DOHH2 (cell line): ENCODE data around the gene STX1B.
"Not testable (repeated sequence)": the region's sequence is repeated elsewhere in the genome, so short reads cannot be mapped to it uniquely, and the experiment has no call there.

Source experiments
- H3F3A ChIP-seq: fragments of 200-600 bp; sonication (generic), shearing (Covaris generic); 2 replicates; pipeline ENCODE4 v1.6.0; 2016; ENCODE audit warnings: antibody characterized with exemption, mild to moderate bottlenecking; ENCODE audit not compliant: control insufficient read depth, insufficient read depth
- H3K27ac ChIP-seq: fragments of 200-600 bp; sonication (generic); 2 replicates; pipeline ENCODE4 v1.5.1; 2014; ENCODE audit warnings: low read depth, mild to moderate bottlenecking, low read length, moderate library complexity
- H3K27me3 ChIP-seq: fragments of 200-600 bp; sonication (generic); 2 replicates; pipeline ENCODE4 v1.6.1; 2014; ENCODE audit warnings: mild to moderate bottlenecking, low read length, mixed read lengths; ENCODE audit not compliant: control insufficient read depth
- H3K36me3 ChIP-seq: fragments of 200-600 bp; sonication (generic); 2 replicates; pipeline ENCODE4 v1.6.1; 2014; ENCODE audit warnings: mild to moderate bottlenecking, low read length, moderate library complexity, mixed read lengths; ENCODE audit not compliant: control insufficient read depth
- H3K4me1 ChIP-seq: fragments of 200-600 bp; sonication (generic); 2 replicates; pipeline ENCODE4 v1.6.1; 2014; ENCODE audit warnings: mild to moderate bottlenecking, low read length, mixed read lengths; ENCODE audit not compliant: control insufficient read depth
- H3K4me2 ChIP-seq: fragments of 200-600 bp; sonication (generic); 2 replicates; pipeline ENCODE4 v1.6.0; 2014; ENCODE audit warnings: mild to moderate bottlenecking, low read length, moderate library complexity
- H3K4me3 ChIP-seq: fragments of 200-600 bp; sonication (generic); 2 replicates; pipeline ENCODE4 v1.5.1; 2014; ENCODE audit warnings: mild to moderate bottlenecking, low read length, mixed read lengths
- H3K79me2 ChIP-seq: fragments of 200-600 bp; sonication (generic); 2 replicates; pipeline ENCODE4 v1.6.1; 2014; ENCODE audit warnings: mild to moderate bottlenecking, low read length, mixed read lengths; ENCODE audit not compliant: control insufficient read depth
- H3K9me2 ChIP-seq: fragments of 200-600 bp; sonication (generic); replicated peaks from 2 replicates; pipeline ENCODE4 v1.6.1; 2014; ENCODE audit warnings: mild to moderate bottlenecking, low read length, mixed read lengths; ENCODE audit not compliant: control insufficient read depth
- H3K9me3 ChIP-seq: fragments of 200-600 bp; sonication (generic); 2 replicates; pipeline ENCODE4 v1.6.1; 2014; ENCODE audit warnings: antibody characterized with exemption, low read length, mixed read lengths; ENCODE audit not compliant: control insufficient read depth, insufficient read depth
- H4K20me1 ChIP-seq: fragments of 200-600 bp; sonication (generic); 2 replicates; pipeline ENCODE4 v1.6.0; 2014; ENCODE audit warnings: low read depth, mild to moderate bottlenecking, antibody characterized with exemption, low read length, moderate library complexity; ENCODE audit not compliant: control insufficient read depth, insufficient read depth
- CTCF ChIP-seq: fragments of 200-600 bp; sonication (generic); IDR thresholded peaks from one replicate; pipeline ENCODE4 v1.5.1; 2014; ENCODE audit warnings: antibody characterized with exemption, mild to moderate bottlenecking, low read depth, low read length; ENCODE audit not compliant: poor library complexity, severe bottlenecking
- EZH2phosphoT487 ChIP-seq: fragments of 200-600 bp; sonication (generic); IDR thresholded peaks from 2 replicates; pipeline ENCODE4 v1.6.1; 2017; ENCODE audit warnings: borderline replicate concordance, mild to moderate bottlenecking, antibody characterized with exemption, low read length, moderate library complexity, mixed read lengths

Gene STX1B

GRCh38 chr16:30944352-30944751, 66.1 kb downstream of the STX1B start:
- Histone ChIP-seq H3K4me2 (no peak overlapping the region), H3K9me2 (no peaks in the 10 kb centered on the region), H4K20me1 (no peaks in the 10 kb centered on the region; the same call in 1 of the 2 replicates), H3K4me3 (no peak overlapping the region), H3K27me3 (no peaks in the 10 kb centered on the region), H3F3A (peaks cover 11% of the 10 kb centered on the region), H3K4me1 (peaks cover 19% of the 10 kb centered on the region), H3K36me3 (peaks cover 40% of the 10 kb centered on the region), H3K79me2 (peaks cover 2% of the 10 kb centered on the region; the same call in 1 of the 2 replicates), H3K27ac (no peak overlapping the region), H3K9me3 (no peaks in the 10 kb centered on the region)
- TF ChIP-seq CTCF (no peak), EZH2phosphoT487 (no peak)

GRCh38 chr16:30942426-30942806, 68.0 kb downstream of the STX1B start:
- Histone ChIP-seq H3K9me3 (no peaks in the 10 kb centered on the region), H4K20me1 (no peaks in the 10 kb centered on the region; the same call in 1 of the 2 replicates), H3K9me2 (no peaks in the 10 kb centered on the region), H3K36me3 (peaks cover 42% of the 10 kb centered on the region), H3K4me1 (peaks cover 17% of the 10 kb centered on the region), H3K79me2 (no peaks in the 10 kb centered on the region), H3K4me2 (peak overlapping the region; percentile 48), H3K27ac (no peak overlapping the region), H3K4me3 (peak overlapping the region; percentile 21; the same call in 1 of the 2 replicates), H3F3A (peaks cover 11% of the 10 kb centered on the region), H3K27me3 (no peaks in the 10 kb centered on the region)
- TF ChIP-seq EZH2phosphoT487 (no peak), CTCF (no peak)

GRCh38 chr16:30941600-30942425, 68.6 kb downstream of the STX1B start:
- peaks cover 11% of the 10 kb centered on the region for H3F3A ChIP-seq
- H3K4me3 ChIP-seq, result peak overlapping the region; percentile 21; the same call in 1 of the 2 replicates
- H3K9me2 ChIP-seq, result no peaks in the 10 kb centered on the region
- H3K36me3 ChIP-seq, result peaks cover 39% of the 10 kb centered on the region
- H3K4me2 ChIP-seq, result peak overlapping the region; percentile 48
- no peaks in the 10 kb centered on the region for H3K79me2 ChIP-seq
- peaks cover 19% of the 10 kb centered on the region for H3K4me1 ChIP-seq
- H3K9me3 ChIP-seq, result no peaks in the 10 kb centered on the region
- H4K20me1 ChIP-seq, result no peaks in the 10 kb centered on the region; the same call in 1 of the 2 replicates
- no peaks in the 10 kb centered on the region for H3K27me3 ChIP-seq
- H3K27ac ChIP-seq, result no peak overlapping the region
- TF ChIP-seq EZH2phosphoT487 (no peak), CTCF (peak; percentile 96)

GRCh38 chr16:30939571-30939970, 70.9 kb downstream of the STX1B start:
- Histone ChIP-seq H3K4me1 (peaks cover 19% of the 10 kb centered on the region), H3K36me3 (peaks cover 38% of the 10 kb centered on the region)
- H3K27me3 ChIP-seq, H3K27ac ChIP-seq, H3K4me3 ChIP-seq, H3K9me2 ChIP-seq, H3K79me2 ChIP-seq, H3F3A ChIP-seq, H3K9me3 ChIP-seq, H3K4me2 ChIP-seq, H4K20me1 ChIP-seq: not testable (repeated sequence)
